ENCODE results near the gene UNCX. TPM values are rescaled to one million over a fixed set of nuclear protein-coding genes. Genes with fewer than 3 reads are reported as not detected.

The UNCX gene
- total and polyA plus RNA-seq, 9 donors: not detected

DNA sequence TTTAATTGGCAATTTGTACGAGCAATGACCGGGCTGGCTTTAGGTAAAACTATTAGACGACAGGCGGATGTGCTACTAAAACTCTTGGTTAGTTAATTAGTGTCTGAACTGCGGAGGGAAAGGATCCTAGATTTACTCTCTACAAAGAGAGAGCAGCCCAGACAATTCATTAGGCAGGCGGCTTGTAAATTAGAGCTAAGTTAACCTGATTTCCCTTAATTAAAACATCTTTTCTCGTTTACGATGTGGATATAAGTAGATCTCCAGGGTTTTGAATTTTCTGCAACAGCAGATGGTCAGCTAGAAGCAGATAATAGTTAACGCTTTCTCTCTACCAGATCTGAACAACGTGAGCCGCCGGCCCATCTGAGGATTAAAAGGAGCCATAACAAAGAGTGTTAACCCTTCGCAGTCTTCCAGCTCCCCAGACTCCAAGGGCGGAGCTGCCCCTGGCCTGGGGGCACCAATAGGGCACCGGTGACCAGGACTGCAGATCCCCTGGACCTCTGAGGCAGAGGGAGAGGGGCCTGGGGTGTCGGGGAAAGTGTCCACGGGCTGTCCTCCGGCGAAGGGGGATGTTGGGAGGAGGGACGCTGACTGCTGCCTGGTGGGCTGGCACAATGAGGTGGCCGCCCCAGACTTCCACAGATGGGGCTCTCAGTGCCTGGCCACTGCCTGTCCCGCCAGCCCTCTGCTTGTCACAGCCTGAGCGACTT lies 6.3 kb upstream of the UNCX start:
- H3K4me1 ChIP-seq (ENCODE audit: control insufficient read depth, insufficient read depth, low read length): peaks cover 6% of the 10 kb centered on the region
- no peaks in the 10 kb centered on the region for H3K36me3 ChIP-seq (ENCODE audit: control insufficient read depth, insufficient read depth, low read length)
- no peak for DNase-seq
- H3K27me3 ChIP-seq (ENCODE audit: control insufficient read depth, insufficient read depth, low read length): peaks cover 93% of the 10 kb centered on the region
- H3K4me3 ChIP-seq (ENCODE audit: low read length): no peak overlapping the region
- H3K9me3 ChIP-seq (replicated peaks; ENCODE audit: control insufficient read depth, low read depth, low read length): no peaks in the 10 kb centered on the region
- WGBS (ENCODE audit: insufficient coverage): 65% methylated on average over 10 of the region's 23 CpGs
- no peak overlapping the region for H3K27ac ChIP-seq (ENCODE audit: low read length)

DNA sequence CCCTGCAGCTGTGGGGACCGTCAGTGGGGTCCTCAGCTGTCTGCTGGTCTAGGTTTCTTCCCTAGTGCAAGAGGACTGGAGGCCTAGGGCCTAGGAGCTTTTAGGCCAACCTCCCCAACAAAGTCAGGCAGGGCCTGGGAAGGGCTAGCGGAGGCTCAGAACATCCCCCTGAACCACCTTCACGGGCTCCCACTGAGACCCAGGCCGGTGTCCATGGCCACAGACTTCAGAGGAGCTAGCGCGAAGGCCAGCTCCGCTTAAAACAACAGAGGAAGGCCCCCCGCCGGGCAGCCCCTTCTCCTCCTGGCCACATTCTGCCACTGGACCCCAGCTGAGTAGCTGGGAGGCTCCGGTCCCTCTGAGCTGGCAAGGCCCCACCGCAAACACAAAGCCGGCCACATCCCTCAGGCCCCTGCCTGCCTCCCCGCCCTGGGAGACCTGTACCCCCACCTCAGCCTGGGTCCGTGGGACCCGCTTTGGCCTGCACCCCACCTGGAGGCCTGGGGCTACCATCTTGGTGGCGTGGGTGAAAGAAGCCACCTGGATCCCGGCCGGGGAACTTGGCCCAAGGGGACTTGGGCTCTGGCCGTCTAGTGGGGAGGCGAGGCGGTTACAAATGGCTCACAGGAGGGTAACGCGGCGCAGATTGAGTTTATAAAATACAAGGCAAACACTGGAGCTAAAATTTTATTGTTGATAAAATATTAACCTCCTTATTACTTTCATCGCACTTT lies 5.4 kb upstream of the UNCX start:
- Histone ChIP-seq H3K4me1 (ENCODE audit: control insufficient read depth, insufficient read depth, low read length) (peaks cover 6% of the 10 kb centered on the region), H3K27me3 (ENCODE audit: control insufficient read depth, insufficient read depth, low read length) (peaks cover 93% of the 10 kb centered on the region), H3K36me3 (ENCODE audit: control insufficient read depth, insufficient read depth, low read length) (no peaks in the 10 kb centered on the region), H3K4me3 (ENCODE audit: low read length) (no peak overlapping the region), H3K9me3 (replicated peaks; ENCODE audit: control insufficient read depth, low read depth, low read length) (no peaks in the 10 kb centered on the region), H3K27ac (ENCODE audit: low read length) (no peak overlapping the region)
- no peak for DNase-seq
- 66% methylated on average over 17 of the region's 25 CpGs for WGBS (ENCODE audit: insufficient coverage)

DNA sequence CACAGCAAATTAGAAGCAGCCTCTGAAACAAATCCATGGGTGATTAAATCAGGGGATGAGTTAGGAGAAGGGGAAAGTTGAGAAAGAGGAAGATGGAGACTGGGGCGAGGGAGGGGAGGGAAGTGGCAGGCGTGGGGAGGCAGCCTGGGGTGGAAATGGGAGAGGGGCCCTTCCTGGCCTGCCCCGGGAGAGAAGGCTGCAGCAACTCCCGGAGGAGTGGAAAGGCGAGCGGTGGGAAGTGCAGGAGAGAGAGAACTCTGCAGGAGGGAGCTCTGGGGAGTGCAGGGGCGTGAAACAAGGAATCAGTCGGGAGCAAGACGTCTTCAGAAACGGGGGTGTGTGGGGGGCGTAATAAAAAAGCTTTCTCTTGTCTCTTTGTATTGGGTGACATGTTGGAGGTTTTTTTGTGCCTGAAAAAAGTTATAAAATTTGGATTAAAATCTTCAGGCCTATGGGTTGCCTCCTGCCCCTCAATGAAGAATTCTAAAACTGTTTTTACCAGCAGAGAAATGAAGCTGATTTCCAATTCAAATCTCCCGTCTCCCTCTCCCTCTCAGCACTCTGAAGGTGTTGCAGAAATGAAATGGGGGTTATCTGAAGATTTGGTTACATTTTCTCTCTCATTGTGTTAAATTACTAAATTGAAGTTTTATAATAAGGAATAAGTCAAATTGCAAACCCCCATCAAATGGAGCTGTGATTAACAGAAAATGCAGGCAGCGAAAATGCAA lies 4.7 kb upstream of the UNCX start:
- WGBS (ENCODE audit: insufficient coverage): 27% methylated on average over 11 of the region's 13 CpGs
- H3K4me1 ChIP-seq (ENCODE audit: control insufficient read depth, insufficient read depth, low read length): peaks cover 6% of the 10 kb centered on the region

DNA sequence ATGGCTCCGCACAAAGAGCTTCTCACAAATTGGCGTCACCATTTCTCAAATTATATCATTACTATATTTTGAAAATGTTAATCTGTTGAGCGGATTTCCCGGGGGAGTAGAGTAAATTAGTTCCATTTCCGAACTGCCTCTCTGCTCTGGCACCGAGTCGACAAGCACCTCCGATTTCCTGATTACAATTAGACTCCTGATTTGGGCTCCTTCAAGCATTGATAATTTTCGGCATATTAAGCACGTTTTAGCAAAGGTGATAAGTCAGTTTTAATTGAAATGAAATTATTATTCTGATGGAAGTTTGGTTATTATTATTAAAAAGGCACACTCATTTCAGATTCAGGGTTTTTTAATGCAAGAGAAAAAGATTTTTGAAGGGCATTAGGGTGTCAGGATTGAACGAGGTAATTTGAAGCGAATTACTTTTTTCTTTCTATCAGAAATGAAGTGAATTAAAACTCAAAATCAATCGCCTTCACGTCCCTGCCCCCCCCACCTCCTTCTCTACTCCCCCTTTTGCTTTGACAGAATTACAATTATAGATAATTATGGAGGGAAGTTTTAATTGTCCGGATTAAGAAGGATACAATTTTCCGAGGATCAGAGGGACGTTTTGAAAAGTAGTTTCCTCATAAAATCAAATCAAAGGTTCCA lies 4.0 kb upstream of the UNCX start:
- H3K27ac ChIP-seq (ENCODE audit: low read length): no peak overlapping the region
- no peaks in the 10 kb centered on the region for H3K9me3 ChIP-seq (replicated peaks; ENCODE audit: control insufficient read depth, low read depth, low read length)
- H3K4me1 ChIP-seq (ENCODE audit: control insufficient read depth, insufficient read depth, low read length): peaks cover 6% of the 10 kb centered on the region
- no peaks in the 10 kb centered on the region for H3K36me3 ChIP-seq (ENCODE audit: control insufficient read depth, insufficient read depth, low read length)
- DNase-seq: no peak
- H3K27me3 ChIP-seq (ENCODE audit: control insufficient read depth, insufficient read depth, low read length): peaks cover 93% of the 10 kb centered on the region
- H3K4me3 ChIP-seq (ENCODE audit: low read length): no peak overlapping the region
- no CpG with 5 or more reads among the region's 17 CpGs for whole genome bisulfite sequencing (ENCODE audit: insufficient coverage)

More for the DNA sequence above, 4.7 kb upstream of the UNCX start:
- no peaks in the 10 kb centered on the region for H3K9me3 ChIP-seq (replicated peaks; ENCODE audit: control insufficient read depth, low read depth, low read length)
- peaks cover 94% of the 10 kb centered on the region for H3K27me3 ChIP-seq (ENCODE audit: control insufficient read depth, insufficient read depth, low read length)
- DNase-seq: no peak
- no peak overlapping the region for H3K4me3 ChIP-seq (ENCODE audit: low read length)
- H3K36me3 ChIP-seq (ENCODE audit: control insufficient read depth, insufficient read depth, low read length): no peaks in the 10 kb centered on the region
- no peak overlapping the region for H3K27ac ChIP-seq (ENCODE audit: low read length)

GRCh38 chr7:1229202-1229947 lies 3.3 kb upstream of the UNCX start:
- no peak overlapping the region for H3K27ac ChIP-seq (ENCODE audit: low read length)
- no peaks in the 10 kb centered on the region for H3K9me3 ChIP-seq (replicated peaks; ENCODE audit: control insufficient read depth, low read depth, low read length)
- peaks cover 93% of the 10 kb centered on the region for H3K27me3 ChIP-seq (ENCODE audit: control insufficient read depth, insufficient read depth, low read length)
- no peak for DNase-seq
- H3K36me3 ChIP-seq (ENCODE audit: control insufficient read depth, insufficient read depth, low read length): no peaks in the 10 kb centered on the region
- no peak overlapping the region for H3K4me3 ChIP-seq (ENCODE audit: low read length)
- H3K4me1 ChIP-seq (ENCODE audit: control insufficient read depth, insufficient read depth, low read length): peaks cover 2% of the 10 kb centered on the region
- 1% methylated on average over 53 of the region's 64 CpGs for WGBS (ENCODE audit: insufficient coverage)

DNA sequence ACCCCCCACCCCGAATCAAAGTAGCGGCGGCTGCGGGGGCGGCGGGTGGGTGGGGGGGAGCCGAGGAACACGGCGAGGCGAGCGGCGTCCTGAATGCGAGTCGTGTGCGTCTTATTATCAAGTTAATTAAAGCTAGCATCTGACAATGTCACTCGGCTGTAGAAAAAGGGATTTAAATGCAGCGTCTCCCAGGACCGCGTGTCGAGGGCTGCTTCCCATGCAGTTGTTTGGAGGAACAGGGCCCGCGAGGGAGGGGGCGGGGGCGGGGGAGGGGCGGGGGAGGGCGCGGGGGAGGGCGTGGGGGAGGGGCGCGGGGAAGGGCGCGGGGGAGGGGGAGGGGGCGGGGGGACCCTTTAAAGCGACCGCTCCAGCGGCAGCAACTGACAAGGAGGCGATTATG lies 2.7 kb upstream of the UNCX start:
- Histone ChIP-seq H3K27ac (ENCODE audit: low read length) (no peak overlapping the region), H3K27me3 (ENCODE audit: control insufficient read depth, insufficient read depth, low read length) (peaks cover 93% of the 10 kb centered on the region), H3K36me3 (ENCODE audit: control insufficient read depth, insufficient read depth, low read length) (no peaks in the 10 kb centered on the region), H3K4me3 (ENCODE audit: low read length) (no peak overlapping the region), H3K4me1 (ENCODE audit: control insufficient read depth, insufficient read depth, low read length) (no peaks in the 10 kb centered on the region), H3K9me3 (replicated peaks; ENCODE audit: control insufficient read depth, low read depth, low read length) (no peaks in the 10 kb centered on the region)
- DNase-seq: no peak
- 0% methylated on average over 1 of the region's 37 CpGs for WGBS (ENCODE audit: insufficient coverage)

DNA sequence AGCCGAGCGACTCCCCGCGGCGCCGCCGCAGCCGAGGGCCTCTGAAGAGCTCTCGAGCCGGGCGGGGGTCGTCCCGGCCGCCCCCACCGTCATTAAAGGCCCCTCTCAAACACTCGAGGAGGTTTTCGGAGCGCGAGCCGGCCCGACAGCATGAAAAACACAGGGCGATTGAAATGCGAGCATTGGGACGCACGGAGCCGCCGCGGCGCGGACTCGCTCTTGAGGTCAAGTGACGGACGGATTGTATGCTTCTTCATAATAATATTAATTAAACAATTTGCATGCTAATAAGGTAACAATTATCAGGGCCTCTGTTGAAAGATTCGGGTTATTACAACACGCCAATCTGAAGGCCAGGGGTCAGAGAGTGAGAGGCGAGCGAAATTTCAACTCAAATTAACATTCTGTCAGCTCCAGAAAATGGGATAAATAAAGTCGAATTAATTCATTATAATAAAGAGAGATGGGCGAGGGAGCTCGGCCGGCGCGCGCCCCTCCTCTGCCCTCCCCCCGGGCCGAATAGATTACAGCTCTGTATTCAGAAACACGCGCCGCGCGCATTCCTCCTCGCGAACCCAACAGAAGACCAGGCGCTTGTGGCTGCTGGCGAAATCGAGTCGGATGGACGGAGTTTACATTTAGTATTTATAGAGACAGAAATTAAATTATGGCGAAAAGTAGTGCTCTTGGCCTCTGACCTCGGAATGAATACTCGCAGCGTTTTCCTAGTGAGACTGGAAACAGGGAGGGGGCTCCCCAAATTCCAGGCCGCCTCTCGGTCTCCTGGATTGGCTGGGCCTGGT lies 2.1 kb upstream of the UNCX start:
- H3K27me3 ChIP-seq (ENCODE audit: control insufficient read depth, insufficient read depth, low read length): peaks cover 93% of the 10 kb centered on the region

DNA sequence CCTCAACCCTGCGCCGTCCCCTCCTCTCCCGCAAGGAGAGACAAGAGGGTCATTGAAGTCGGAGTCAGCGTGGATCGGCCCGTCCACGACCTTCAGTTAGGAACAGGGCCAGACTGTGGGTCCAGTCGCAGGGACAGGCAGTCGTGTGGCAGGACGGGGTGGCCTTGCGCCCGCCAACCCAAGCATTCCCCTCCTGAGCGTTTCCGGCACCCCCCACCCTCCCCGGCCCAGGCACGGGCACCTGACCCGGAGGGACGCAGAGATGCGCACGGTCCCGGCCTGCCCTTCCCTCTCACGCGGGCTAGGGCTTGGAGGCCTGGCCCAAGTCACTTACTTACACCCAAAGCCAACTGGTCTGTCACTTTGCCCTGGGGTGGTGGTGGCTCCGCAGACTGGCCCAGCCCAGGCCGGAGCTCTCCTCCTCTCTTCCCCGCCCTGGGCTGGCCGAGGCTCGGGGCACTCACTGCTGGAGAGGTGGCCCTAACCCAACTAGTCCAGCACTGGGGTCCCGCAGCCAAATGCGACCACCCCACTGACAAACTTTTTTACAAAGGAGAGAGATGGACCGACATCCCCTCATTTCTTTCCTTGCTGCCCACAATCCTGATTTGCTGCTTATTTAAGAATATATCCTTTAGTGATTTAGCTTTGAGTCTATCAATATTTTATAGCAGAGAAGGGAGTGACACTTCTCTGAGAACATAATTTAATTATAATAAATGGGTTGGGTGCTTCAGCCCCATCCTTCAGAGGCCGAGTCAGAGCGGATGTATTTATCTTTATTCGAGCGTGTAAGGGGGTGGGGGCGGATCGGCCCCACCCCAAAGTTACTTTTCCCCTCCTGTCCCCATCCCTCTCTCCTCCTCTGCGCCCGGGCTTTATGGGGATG lies 1.2 kb upstream of the UNCX start:
- Histone ChIP-seq H3K9me3 (replicated peaks; ENCODE audit: control insufficient read depth, low read depth, low read length) (no peaks in the 10 kb centered on the region), H3K4me3 (ENCODE audit: low read length) (no peak overlapping the region), H3K27me3 (ENCODE audit: control insufficient read depth, insufficient read depth, low read length) (peaks cover 88% of the 10 kb centered on the region), H3K27ac (ENCODE audit: low read length) (no peak overlapping the region), H3K4me1 (ENCODE audit: control insufficient read depth, insufficient read depth, low read length) (peaks cover 2% of the 10 kb centered on the region), H3K36me3 (ENCODE audit: control insufficient read depth, insufficient read depth, low read length) (no peaks in the 10 kb centered on the region)
- DNase-seq: no peak
- WGBS (ENCODE audit: insufficient coverage): 6% methylated on average over 27 of the region's 40 CpGs

More for the DNA sequence above, 2.1 kb upstream of the UNCX start:
- 2% methylated on average over 27 of the region's 64 CpGs for WGBS (ENCODE audit: insufficient coverage)
- no peak overlapping the region for H3K27ac ChIP-seq (ENCODE audit: low read length)
- no peaks in the 10 kb centered on the region for H3K9me3 ChIP-seq (replicated peaks; ENCODE audit: control insufficient read depth, low read depth, low read length)
- DNase-seq: no peak
- no peaks in the 10 kb centered on the region for H3K4me1 ChIP-seq (ENCODE audit: control insufficient read depth, insufficient read depth, low read length)
- H3K4me3 ChIP-seq (ENCODE audit: low read length): no peak overlapping the region
- no peaks in the 10 kb centered on the region for H3K36me3 ChIP-seq (ENCODE audit: control insufficient read depth, insufficient read depth, low read length)

Measured in muscle of leg (tissue), 11 donors.